Mucosa of descending colon (tissue), 3 donors: ENCODE data around the gene PPP1R9A. TPM values are rescaled to one million over a fixed set of nuclear protein-coding genes. Genes with fewer than 3 reads are reported as not detected.

Experiments
- ATAC-seq: fragments of 200-7000 bp; cut with Tn5 transposase; one replicate; pipeline ENCODE4 v1.9.1; 2020; ENCODE audit warnings: mild to moderate bottlenecking, moderate library complexity
- DNase-seq, 3 donors: peaks; one replicate each; pipeline ENCODE4 v3.0.0-alpha.2; 2020
- H3K36me3 ChIP-seq: fragments of 200-600 bp; one replicate; pipeline ENCODE4 v1.8.0; 2021; ENCODE audit warnings: low read depth, mild to moderate bottlenecking
- H3K4me1 ChIP-seq: fragments of 200-600 bp; one replicate; pipeline ENCODE4 v1.8.0; 2021; ENCODE audit warnings: low read depth, mild to moderate bottlenecking
- H3K4me3 ChIP-seq: fragments of 200-600 bp; one replicate; pipeline ENCODE4 v1.8.0; 2021; ENCODE audit warnings: mild to moderate bottlenecking
- H3K9me3 ChIP-seq: fragments of 200-600 bp; one replicate; pipeline ENCODE4 v1.8.0; 2021; ENCODE audit warnings: mild to moderate bottlenecking
- intact Hi-C, 2 donors: fragments of 100-400 bp; cut with DNase I in 1 of 2; cut with micrococcal nuclease in 1 of 2; formaldehyde crosslinking; loops; one replicate each; pipeline versions ENCODE4 v1.11.0 to v1.11.1; 2022; cut with DNase I, micrococcal nuclease
- total RNA-seq, 3 donors: library from RNA; stranded (reverse); fragmentation: NEBNext Ultra II Directional in 2 of 3; extraction: Animal tissue kit (Norgen Biotek cat#: 25700) in 2 of 3; gene quantifications; one replicate each; pipeline versions ENCODE4 v1.2.1 to v1.2.4, GENCODE V29; 2021 to 2023
- TF ChIP-seq, protein P1 (sequence below): fragments of 200-600 bp; IDR thresholded peaks from one replicate; pipeline ENCODE4 v1.8.0; 2022; ENCODE audit warnings: antibody characterized with exemption, mild to moderate bottlenecking
- donor health status: DM: no; HTN: no; CAD: no; lungs with moderate emphysema.
- donor health status: DM: no; HTN: no; CAD: no.
- donor health status: DM: no; HTN: yes; CAD: no.

Gene PPP1R9A
- total RNA-seq, 3 donors from 2014 or later, result 17.8 to 48.9 (median 30.8) TPM

DNA sequence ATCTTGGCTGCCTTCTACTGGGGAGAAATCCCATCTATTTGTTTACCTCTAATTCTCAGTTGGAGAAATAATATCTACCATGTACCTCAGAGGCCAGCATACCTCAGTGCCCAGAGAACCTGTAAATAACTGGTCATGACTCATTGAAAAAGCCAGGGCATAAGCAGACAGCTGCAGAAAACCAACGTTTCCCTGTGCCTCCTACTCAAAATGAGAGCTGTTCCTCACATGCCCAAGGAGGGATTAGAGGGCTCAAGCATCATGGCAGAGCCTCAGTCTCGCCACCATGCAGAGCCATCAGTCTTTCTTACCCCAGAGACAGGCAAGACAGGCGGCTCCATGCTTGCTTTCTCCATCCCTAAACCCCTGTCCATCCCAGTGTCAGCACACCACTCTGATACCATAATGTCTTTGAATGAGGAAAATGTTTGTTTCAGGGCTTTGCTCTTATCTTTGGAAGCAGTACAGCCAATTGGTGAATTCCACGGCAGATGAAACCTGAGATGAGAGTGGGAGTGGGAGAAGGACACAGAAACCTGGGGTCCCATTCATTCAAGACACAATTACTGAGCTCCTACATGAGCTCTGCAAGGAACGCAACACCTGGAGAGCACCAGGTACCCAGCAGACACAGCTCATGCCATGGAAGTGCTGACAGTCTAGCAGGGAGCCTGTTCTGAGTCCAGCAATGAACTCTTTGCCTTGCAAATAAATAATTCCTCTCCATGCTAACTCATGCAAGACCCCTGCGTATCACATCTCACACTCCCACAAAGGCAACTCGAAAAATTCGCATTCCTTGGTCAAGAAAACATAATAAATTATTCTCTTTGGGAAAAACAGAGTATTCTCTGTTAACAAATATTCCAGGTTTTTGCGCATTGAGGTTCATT is 395.9 kb downstream of the PPP1R9A start:
- ATAC-seq, result no peak
- H3K9me3 ChIP-seq, result no peaks in the 10 kb centered on the region
- no peak for DNase-seq
- H3K4me3 ChIP-seq, result no peak overlapping the region
- intact Hi-C loops, result no loop called here
- H3K36me3 ChIP-seq, result no peaks in the 10 kb centered on the region
- TF ChIP-seq, protein P1, sequence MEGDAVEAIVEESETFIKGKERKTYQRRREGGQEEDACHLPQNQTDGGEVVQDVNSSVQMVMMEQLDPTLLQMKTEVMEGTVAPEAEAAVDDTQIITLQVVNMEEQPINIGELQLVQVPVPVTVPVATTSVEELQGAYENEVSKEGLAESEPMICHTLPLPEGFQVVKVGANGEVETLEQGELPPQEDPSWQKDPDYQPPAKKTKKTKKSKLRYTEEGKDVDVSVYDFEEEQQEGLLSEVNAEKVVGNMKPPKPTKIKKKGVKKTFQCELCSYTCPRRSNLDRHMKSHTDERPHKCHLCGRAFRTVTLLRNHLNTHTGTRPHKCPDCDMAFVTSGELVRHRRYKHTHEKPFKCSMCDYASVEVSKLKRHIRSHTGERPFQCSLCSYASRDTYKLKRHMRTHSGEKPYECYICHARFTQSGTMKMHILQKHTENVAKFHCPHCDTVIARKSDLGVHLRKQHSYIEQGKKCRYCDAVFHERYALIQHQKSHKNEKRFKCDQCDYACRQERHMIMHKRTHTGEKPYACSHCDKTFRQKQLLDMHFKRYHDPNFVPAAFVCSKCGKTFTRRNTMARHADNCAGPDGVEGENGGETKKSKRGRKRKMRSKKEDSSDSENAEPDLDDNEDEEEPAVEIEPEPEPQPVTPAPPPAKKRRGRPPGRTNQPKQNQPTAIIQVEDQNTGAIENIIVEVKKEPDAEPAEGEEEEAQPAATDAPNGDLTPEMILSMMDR, result no peak
- no peaks in the 10 kb centered on the region for H3K4me1 ChIP-seq

DNA sequence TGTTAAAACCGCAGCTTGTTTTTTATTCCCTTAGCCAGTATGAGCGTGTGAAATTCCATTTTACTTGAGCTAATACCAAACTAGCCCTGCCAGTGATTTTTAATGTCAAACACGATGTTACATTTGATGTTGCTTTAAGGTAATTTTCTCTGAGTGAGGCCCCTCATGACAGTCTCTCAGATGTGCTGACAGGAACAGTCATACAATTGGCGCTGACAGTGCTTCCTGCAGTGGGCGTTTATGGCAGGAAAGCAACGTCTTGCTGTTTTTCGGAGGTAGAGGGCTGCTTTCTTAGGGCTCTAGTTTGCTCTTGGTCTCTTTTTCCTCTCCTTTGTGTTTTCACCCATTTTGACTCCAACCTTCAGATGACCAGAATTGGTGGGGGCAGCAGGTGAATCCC is 397.6 kb downstream of the PPP1R9A start:
- no peak overlapping the region for H3K4me3 ChIP-seq
- ATAC-seq (no peak), DNase-seq (no peak)
- TF ChIP-seq, protein P1, result no peak
- H3K4me1 ChIP-seq, result no peaks in the 10 kb centered on the region
- intact Hi-C loops, result no loop called here
- H3K9me3 ChIP-seq, result no peaks in the 10 kb centered on the region
- no peaks in the 10 kb centered on the region for H3K36me3 ChIP-seq

DNA sequence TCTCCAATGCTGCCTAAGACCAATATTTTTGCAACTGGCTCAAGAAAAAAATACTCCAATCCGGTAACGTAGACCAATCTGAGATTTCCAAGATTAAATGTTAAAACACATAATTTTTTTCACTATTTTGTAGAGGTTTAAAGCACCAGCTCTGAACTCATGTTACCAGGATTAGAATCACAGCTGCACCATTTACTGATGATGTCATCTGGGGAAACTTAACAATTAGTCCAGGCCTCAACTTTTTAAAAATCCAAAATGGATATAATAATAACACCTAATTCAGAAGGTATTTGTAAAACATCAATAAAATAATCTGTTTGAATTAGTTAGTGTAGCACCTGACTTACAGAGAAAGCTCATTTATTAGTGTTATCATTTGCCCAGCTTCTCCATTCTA is 402.6 kb downstream of the PPP1R9A start:
- DNase-seq, result no peak
- intact Hi-C loops, result no loop called here

DNA sequence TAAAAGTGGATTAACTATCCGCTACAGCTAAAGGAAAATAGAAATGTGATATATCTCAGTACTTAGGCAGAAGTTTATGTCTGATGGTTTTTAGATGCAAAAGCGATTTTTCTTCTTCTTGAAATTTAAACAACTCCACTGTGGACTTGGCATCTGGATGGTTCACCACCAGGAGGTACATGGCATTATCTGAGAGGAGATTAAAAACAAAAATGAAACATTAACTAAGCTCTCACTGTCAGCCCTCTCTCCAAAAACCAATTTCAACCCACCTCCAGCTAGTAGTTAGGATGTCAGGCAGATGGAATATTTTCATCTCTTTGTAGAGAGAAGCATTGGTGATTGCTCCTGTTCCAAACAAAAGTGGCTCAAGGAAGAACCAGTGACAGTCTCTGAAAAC is 404.0 kb downstream of the PPP1R9A start:
- Histone ChIP-seq H3K9me3 (no peaks in the 10 kb centered on the region), H3K36me3 (no peaks in the 10 kb centered on the region), H3K4me3 (no peak overlapping the region), H3K4me1 (no peaks in the 10 kb centered on the region)
- no peak for DNase-seq
- intact Hi-C loops, result no loop called here
- TF ChIP-seq, protein P1, result no peak
- ATAC-seq, result no peak

More for the DNA sequence above, 402.6 kb downstream of the PPP1R9A start:
- TF ChIP-seq, protein P1, result no peak
- ATAC-seq, result no peak
- H3K36me3 ChIP-seq, result no peaks in the 10 kb centered on the region
- no peaks in the 10 kb centered on the region for H3K9me3 ChIP-seq
- H3K4me1 ChIP-seq, result no peaks in the 10 kb centered on the region
- H3K4me3 ChIP-seq, result no peak overlapping the region

GRCh38 chr7:95312561-95312960 is 405.2 kb downstream of the PPP1R9A start:
- Histone ChIP-seq H3K9me3 (no peaks in the 10 kb centered on the region), H3K36me3 (no peaks in the 10 kb centered on the region), H3K4me3 (no peak overlapping the region), H3K4me1 (no peaks in the 10 kb centered on the region)
- DNase-seq (no peak), ATAC-seq (no peak)
- intact Hi-C loops, result no loop called here
- TF ChIP-seq, protein P1, result no peak
